Stimulated activated CD4-positive, alpha-beta T cell treated with anti-CD3 and anti-CD28 coated beads, Interleukin-1b, Interleukin-23, amount 100 ng/mL, for 4 hours (primary cell): ENCODE results near the gene DNAJC18.
"Not testable (repeated sequence)": the region's sequence is repeated elsewhere in the genome, so short reads cannot be mapped to it uniquely, and the experiment has no call there.

Experiments
- DNase-seq, 2 donors: peaks; one replicate each; pipeline ENCODE4 v3.0.0-alpha.2; 2020; ENCODE audit warnings: low read depth in 2 of 2

Gene DNAJC18

GRCh38 chr5:139426203-139426885, 13.0 kb downstream of the DNAJC18 start:
- DNase-seq = no peak

- DNase-seq = no peak
These were observed 13.8 kb downstream of the DNAJC18 start for GRCh38 chr5:139425497-139425896.

DNA sequence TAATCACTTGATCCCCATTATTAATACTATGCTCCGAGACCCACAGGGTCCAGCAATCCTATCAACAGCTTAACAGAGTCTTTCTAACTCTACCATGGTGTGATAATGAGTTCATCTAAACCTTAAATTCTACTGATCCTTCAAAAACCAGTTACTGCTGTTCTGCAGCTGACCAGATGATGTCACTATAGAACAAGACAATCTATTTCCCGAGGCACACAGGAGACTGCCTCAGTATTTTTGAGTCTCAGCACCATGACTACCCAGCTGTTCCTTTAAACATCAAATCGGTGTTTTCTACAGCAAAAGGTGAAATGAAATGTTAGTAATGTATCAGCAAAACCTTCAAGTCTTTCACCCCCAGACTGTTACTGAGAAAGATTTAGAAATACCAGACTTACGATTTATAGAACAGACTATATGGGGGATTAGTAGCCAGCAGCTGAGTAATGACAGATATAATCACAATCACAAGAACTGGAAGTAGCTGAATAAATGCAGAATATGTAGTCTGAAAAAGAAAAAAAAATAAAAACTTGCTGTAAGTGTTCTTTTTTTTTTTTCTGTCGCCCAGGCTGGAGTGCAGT, 16.9 kb downstream of the DNAJC18 start:
- DNase-seq = peak in 1 of 2 donors; percentile 56

DNA sequence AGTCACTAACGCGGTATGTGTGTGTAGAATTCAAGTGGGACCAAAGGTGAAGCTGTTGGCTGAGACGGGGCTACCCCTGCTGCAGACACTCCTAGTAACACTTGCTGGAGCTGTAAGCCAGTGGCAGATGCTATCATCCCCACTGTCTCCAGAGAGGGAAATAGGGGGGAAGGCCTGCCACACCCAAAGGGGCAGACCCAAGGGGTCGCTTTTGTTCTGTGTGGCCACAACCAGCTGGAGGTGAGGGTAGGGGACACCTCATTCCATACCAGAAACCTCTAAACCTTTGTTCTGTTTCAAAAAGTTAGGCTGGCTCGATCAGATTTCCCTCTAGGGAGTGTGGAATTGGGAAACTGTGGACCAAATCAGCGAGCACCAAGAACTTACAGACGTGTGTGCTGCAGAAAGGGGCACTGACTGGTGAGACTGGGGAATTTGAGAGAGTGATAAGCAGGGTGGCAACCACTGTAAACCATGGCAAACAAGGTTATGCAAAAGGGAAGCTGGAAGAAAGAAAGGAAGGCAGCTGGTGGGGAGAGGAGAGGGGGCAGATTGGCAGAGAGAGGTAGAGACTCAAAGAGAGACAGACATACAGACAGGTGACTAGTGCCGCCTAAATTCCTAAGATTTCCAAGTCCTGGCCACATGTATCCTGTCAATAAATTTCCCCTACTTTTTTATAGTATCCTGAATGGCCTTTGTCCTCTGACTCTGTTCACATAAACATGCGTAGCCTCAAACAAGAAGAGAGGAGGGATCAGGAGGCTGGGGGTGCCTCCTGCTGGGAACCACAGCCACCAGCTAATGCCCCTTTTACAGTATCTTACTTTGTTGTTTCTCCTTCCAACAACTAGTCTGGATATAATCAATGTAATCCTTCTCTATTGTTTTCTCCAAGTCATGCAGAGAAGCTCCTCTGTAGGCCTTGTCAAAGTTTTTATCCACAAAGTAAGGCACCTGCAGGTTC, 19.8 kb downstream of the DNAJC18 start:
- no peak for DNase-seq

GRCh38 chr5:139418793-139419192, 20.5 kb downstream of the DNAJC18 start:
- no peak for DNase-seq

GRCh38 chr5:139417214-139417613, 22.1 kb downstream of the DNAJC18 start:
- no peak for DNase-seq

DNA sequence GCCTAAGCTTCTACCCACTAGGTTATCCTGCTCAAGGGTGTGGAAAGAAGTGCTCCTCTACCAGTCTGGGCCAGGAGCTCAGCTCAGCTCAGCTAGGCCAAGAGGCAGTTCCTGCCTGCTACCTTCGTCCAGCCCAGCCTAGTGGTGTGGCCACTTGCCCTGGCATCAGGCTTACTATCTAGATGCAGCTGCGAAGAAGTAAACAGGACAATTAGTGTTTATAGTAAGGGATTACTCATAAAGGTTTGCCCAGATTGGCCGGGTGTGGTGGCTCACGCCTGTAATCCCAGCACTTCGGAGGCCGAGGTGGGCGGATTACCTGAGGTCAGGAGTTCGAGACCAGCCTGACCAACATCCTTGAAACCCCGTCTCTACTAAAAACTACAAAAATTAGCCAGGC, 22.7 kb downstream of the DNAJC18 start:
- no peak for DNase-seq

DNA sequence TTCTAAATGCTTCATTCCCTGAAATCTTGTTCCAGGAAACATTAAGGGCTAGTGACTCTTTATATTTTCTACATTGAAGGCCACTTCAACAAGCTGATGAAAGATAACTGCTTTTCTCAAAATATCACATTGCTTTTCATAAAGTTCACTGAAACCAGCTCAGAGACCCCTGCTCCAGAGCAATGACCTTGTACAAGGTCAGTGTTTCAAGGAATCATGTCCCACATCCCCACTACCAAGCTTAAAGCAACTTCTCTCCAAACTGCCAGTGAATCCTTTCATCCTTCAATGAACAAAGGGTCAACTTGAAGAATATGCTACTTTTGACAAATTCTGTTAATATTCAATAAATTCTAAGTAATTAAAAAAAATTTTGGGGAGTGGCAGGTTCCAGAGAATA, 23.5 kb downstream of the DNAJC18 start:
- DNase-seq = no peak

- DNase-seq = no peak
These were observed 24.0 kb downstream of the DNAJC18 start for GRCh38 chr5:139415221-139415861.

DNA sequence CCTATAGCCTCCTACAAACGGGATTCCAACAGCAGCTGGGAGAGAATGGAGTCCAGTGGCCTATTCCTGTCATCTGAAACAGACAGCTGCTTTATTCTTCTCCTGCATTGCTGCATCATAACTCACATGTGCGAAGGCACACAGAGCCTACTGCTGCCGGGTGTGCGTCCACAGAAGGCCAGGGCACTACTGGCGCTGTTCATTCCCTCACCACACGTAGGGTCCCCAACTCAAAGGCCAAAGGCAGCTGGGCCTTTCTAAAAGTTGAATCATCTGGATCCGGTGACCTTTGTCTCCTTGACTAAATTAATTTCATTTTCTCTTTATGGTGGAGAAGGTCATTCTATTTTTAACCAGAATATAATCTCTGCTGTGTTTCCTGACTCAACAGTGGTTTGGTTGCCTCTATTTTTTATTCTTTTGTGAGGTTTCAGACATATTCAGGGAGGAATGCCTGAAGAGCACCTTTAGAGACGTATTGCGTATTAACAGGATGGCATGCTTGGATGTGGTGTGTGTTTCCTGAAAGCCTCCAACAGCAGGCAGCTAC, 24.7 kb downstream of the DNAJC18 start:
- no peak for DNase-seq

DNA sequence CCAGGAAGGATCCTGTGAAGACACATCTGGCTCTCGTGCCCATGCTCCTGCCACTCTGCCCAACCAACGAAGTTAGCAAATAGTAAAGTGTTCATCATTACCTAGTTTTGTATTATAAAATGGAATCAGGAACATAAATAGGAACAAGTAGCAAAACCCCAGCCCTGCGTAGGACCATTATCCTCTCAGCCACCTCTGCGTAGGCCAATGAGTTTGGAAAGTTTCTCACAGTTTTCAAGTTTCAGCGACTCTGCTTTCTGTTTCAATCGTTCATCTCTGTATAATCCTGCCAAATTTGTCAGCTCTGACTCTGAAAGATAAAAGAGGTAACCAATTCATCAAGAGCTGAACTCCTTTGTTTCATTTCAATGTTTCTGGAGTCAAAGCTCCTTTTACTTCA, 25.4 kb downstream of the DNAJC18 start:
- DNase-seq = no peak

- DNase-seq = no peak
These were observed 26.2 kb downstream of the DNAJC18 start for GRCh38 chr5:139413153-139413552.

DNA sequence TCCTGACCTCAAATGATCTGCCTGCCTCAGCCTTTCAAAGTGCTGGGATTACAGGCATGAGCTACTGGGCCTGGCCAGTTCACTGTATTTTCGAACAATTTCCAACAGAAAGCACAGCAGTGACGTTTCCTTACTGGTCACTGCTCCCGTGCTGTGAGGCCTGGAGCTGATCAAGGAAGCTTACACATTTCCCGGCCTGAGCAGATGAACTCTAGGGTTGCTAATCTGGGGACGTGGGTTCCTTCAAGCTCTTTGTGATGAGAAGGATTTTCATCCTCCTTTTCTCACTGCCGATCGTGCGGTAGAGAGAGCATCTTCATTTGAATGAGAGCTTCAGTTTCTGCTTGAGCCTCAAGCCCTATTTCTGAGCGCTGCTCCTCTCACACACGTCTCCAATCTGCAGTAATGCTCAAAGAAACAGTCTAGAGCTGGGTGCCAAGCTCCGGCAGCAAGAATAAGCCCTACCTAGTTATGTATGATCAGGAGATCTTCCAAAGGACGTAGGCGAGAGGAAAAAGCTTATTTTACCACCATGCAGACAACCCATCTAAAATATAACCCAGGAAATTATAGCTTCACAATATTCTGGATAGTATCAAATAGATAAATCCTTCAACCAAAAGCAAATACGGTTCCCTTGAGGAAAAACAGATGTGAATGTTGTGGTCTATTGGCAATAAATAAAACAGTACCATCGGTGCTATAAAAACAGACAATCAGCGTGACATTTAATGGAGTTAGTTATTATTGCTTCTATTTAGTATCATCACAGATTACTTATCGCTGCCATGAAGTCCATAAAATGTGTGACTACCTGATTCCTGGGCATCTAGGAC, 28.1 kb downstream of the DNAJC18 start:
- no peak for DNase-seq

GRCh38 chr5:139410121-139410992, 29.0 kb downstream of the DNAJC18 start:
- DNase-seq = no peak

DNA sequence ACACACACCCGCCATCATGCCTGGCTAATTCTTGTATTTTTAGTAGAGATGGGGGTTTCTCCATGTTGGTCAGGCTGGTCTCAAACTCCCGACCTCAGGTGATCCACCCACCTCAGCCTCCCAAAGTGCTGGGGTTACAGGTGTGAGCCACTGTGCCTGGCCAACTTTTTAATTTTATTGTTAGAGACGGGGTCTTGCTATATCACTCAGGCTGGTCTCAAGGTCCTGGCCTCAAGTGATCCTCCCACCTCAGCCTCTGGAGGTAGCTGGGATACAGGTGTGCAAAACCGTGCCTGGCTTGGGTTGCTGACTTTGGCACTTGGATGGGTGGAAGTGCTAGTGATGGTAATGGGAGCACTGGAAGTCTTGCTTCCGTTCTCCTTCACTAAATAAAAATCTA, 30.2 kb downstream of the DNAJC18 start:
- DNase-seq = not testable (repeated sequence)

GRCh38 chr5:139408191-139408590, 31.1 kb downstream of the DNAJC18 start:
- DNase-seq = no peak

DNA sequence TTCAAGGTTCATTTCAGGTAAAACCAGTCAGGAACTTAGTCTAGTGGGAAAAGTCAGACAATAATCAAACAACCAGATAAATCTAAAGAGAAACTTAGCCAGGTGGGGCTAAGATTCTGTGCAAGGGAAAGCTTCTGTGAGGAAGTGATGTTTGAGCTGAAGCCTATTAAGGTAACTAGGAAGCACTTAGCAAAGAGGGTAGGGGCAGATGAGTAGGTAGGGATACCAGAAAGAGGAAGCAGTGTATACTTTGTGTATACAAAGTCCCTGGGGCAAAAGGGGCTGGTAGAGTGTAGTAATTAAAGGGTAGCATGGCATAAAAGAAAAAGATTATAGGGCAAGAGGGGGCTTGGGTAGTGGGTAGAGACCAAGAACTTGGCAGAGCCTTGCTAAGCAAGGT, 31.8 kb downstream of the DNAJC18 start:
- no peak for DNase-seq

- DNase-seq = no peak
These were observed 32.4 kb downstream of the DNAJC18 start for GRCh38 chr5:139406963-139407362.

- no peak for DNase-seq
These were observed 34.9 kb downstream of the DNAJC18 start for GRCh38 chr5:139404484-139404840.
